ENCODE measurements around the gene BHLHE41.

- TF ChIP-seq POLR2A (IDR thresholded peaks at IDR 0.05) = no peak
- TF ChIP-seq, protein P1, sequence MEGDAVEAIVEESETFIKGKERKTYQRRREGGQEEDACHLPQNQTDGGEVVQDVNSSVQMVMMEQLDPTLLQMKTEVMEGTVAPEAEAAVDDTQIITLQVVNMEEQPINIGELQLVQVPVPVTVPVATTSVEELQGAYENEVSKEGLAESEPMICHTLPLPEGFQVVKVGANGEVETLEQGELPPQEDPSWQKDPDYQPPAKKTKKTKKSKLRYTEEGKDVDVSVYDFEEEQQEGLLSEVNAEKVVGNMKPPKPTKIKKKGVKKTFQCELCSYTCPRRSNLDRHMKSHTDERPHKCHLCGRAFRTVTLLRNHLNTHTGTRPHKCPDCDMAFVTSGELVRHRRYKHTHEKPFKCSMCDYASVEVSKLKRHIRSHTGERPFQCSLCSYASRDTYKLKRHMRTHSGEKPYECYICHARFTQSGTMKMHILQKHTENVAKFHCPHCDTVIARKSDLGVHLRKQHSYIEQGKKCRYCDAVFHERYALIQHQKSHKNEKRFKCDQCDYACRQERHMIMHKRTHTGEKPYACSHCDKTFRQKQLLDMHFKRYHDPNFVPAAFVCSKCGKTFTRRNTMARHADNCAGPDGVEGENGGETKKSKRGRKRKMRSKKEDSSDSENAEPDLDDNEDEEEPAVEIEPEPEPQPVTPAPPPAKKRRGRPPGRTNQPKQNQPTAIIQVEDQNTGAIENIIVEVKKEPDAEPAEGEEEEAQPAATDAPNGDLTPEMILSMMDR (IDR thresholded peaks at IDR 0.05) = peak in 1 of 12 donors; percentile 1
Observed at GRCh38 chr12:26123482-26123980, 1.3 kb downstream of the BHLHE41 start.
